ENCODE data around the gene ROMO1.
"Not testable (repeated sequence)": the region's sequence is repeated elsewhere in the genome, so short reads cannot be mapped to it uniquely, and the experiment has no call there.

Gene ROMO1

DNA sequence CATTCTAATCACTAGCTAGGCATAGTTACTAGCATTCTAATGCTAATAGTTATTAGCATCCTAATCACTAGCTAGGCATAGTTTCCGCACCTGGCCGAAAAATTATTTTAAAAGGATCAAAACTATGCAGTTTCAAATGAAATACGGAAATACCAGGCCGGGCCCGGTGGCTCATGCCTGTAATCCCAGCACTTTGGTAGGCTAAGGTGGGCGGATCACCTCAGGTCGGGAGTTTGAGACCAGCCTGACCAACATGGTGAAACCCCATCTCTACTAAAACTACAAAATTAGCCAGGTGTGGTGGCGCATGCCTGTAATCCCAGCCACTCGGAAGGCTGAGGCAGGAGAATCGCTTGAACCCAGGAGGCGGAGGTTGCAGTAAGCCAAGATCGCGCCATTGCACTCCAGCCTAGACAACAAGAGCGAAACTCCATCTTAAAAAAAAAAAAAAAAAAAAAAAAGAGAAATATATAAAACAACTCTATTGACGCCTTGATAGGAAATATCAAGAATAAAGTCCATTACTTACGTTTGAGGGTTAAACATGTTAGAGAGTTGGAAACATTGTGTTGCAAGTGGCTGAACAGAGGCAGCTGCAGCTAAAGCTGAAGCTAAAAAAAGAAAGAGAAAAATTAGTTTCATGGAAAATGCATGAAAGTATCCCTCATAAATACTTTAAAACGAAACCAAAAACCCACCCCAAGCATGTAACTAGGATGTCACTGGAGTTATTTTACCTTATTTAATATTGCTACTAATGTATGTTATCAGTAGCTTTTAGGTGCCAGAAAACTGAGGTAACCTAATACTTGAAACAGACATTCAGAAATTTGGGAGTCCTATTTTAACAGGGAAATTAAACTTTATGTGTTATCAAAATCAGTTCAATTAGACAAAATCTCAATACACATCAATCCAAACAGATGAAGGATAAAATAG, 7.7 kb downstream of the ROMO1 start:
- not testable (repeated sequence) for H3K9me3 Mint-ChIP-seq; ATAC-seq (replicated peaks; ENCODE audit: extremely low read depth, poor library complexity, severe bottlenecking); H3K27me3 Mint-ChIP-seq; H3K27ac Mint-ChIP-seq (ENCODE audit: low read depth); DNase-seq (ENCODE audit: low spot score in 2 of 2); H3K4me3 Mint-ChIP-seq
- Mint-ChIP-seq H3K36me3 (ENCODE audit: insufficient read depth) (peaks cover 86% of the 10 kb centered on the region), H3K4me1 (peaks cover 39% of the 10 kb centered on the region)

- ATAC-seq (replicated peaks; ENCODE audit: extremely low read depth, poor library complexity, severe bottlenecking) (no peak), DNase-seq (ENCODE audit: low spot score in 2 of 2) (no peak)
- Mint-ChIP-seq H3K27ac (ENCODE audit: low read depth) (no peak overlapping the region), H3K4me3 (no peak overlapping the region), H3K9me3 (no peaks in the 10 kb centered on the region), H3K4me1 (peaks cover 42% of the 10 kb centered on the region), H3K27me3 (no peaks in the 10 kb centered on the region), H3K36me3 (ENCODE audit: insufficient read depth) (peaks cover 86% of the 10 kb centered on the region)
These were observed 9.3 kb downstream of the ROMO1 start for GRCh38 chr20:35708502-35708901.

- Mint-ChIP-seq H3K9me3 (no peaks in the 10 kb centered on the region), H3K4me1 (peaks cover 42% of the 10 kb centered on the region), H3K27ac (ENCODE audit: low read depth) (peak overlapping the region; percentile 41), H3K27me3 (no peaks in the 10 kb centered on the region), H3K4me3 (no peak overlapping the region), H3K36me3 (ENCODE audit: insufficient read depth) (peaks cover 86% of the 10 kb centered on the region)
- DNase-seq (ENCODE audit: low spot score in 2 of 2) (no peak), ATAC-seq (replicated peaks; ENCODE audit: extremely low read depth, poor library complexity, severe bottlenecking) (no peak)
These were observed 10.1 kb downstream of the ROMO1 start for GRCh38 chr20:35709259-35709658.

- DNase-seq (ENCODE audit: low spot score in 2 of 2) (no peak), ATAC-seq (replicated peaks; ENCODE audit: extremely low read depth, poor library complexity, severe bottlenecking) (no peak)
- Mint-ChIP-seq H3K4me3 (no peak overlapping the region), H3K27me3 (no peaks in the 10 kb centered on the region), H3K9me3 (no peaks in the 10 kb centered on the region), H3K4me1 (peaks cover 39% of the 10 kb centered on the region), H3K27ac (ENCODE audit: low read depth) (no peak overlapping the region), H3K36me3 (ENCODE audit: insufficient read depth) (peaks cover 85% of the 10 kb centered on the region)
These were observed 10.8 kb downstream of the ROMO1 start for GRCh38 chr20:35710039-35710438.

DNA sequence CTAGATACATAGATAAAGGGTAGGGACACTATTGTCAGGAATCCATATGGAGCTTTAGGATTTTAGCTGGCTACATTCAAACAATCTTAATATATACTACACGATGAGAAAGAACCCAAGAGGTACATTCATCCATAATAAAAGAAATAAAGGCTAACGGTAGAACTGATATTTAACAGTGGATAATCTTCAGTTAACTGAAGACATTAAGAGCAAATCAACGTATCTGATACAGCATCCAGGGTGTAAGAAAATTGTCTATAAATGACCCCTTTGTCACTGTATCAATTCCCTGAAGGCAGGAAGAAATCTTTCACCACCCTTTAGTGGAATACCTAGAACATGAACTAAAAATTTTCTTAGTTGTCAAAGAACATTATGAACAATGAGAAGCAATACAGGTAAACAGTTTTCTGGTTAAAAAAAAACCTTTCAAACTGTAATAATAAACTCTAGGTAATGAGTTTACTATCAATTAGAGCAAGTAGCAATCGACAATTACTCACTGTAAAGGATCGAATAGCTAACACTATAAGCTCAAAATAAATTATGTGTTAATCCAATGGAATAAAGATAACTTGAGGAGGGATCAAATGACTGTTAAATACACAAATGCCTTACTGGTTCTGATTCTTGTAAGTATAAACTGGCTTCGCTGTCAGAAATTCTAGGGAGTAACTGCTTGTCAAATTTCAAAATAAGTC, 11.8 kb downstream of the ROMO1 start:
- H3K4me3 Mint-ChIP-seq = peak overlapping the region; percentile 51
- H3K4me1 Mint-ChIP-seq = peaks cover 46% of the 10 kb centered on the region
- peaks cover 85% of the 10 kb centered on the region for H3K36me3 Mint-ChIP-seq (ENCODE audit: insufficient read depth)
- peak overlapping the region; percentile 57 for H3K27ac Mint-ChIP-seq (ENCODE audit: low read depth)
- no peaks in the 10 kb centered on the region for H3K9me3 Mint-ChIP-seq
- DNase-seq (ENCODE audit: low spot score in 2 of 2) (no peak), ATAC-seq (replicated peaks; ENCODE audit: extremely low read depth, poor library complexity, severe bottlenecking) (no peak)
- H3K27me3 Mint-ChIP-seq = no peaks in the 10 kb centered on the region

GRCh38 chr20:35711588-35712209, 12.5 kb downstream of the ROMO1 start:
- Mint-ChIP-seq H3K9me3 (no peaks in the 10 kb centered on the region), H3K27me3 (no peaks in the 10 kb centered on the region), H3K36me3 (ENCODE audit: insufficient read depth) (peaks cover 84% of the 10 kb centered on the region), H3K4me1 (peaks cover 46% of the 10 kb centered on the region), H3K4me3 (peak overlapping the region; percentile 51), H3K27ac (ENCODE audit: low read depth) (peak overlapping the region; percentile 57)
- ATAC-seq (replicated peaks; ENCODE audit: extremely low read depth, poor library complexity, severe bottlenecking) = no peak
- DNase-seq (ENCODE audit: low spot score in 2 of 2) = no peak

DNA sequence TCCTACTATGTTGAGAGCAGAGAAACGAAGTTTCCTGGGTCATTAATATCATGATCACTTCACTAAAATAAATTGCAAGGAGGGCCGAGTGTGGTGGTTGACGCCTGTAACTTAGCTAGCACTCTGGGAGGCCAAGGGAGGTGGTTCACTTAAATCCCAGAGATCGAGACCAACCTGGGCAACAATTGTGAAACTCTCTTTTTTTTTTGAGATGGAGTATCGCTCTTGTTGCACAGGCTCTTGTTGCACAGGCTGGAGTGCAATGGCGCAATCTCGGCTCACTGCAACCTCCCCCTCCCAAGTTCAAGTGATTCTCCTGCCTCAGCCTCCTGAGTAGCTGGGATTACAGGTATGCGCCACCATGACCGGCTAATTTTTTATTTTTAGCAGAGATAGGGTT, 13.9 kb downstream of the ROMO1 start:
- not testable (repeated sequence) for H3K27me3 Mint-ChIP-seq; ATAC-seq (replicated peaks; ENCODE audit: extremely low read depth, poor library complexity, severe bottlenecking); H3K27ac Mint-ChIP-seq (ENCODE audit: low read depth); H3K4me3 Mint-ChIP-seq; DNase-seq (ENCODE audit: low spot score in 2 of 2); H3K9me3 Mint-ChIP-seq
- Mint-ChIP-seq H3K36me3 (ENCODE audit: insufficient read depth) (peaks cover 93% of the 10 kb centered on the region), H3K4me1 (peaks cover 49% of the 10 kb centered on the region)

- H3K4me3 Mint-ChIP-seq = no peak overlapping the region
- peaks cover 45% of the 10 kb centered on the region for H3K4me1 Mint-ChIP-seq
- peak overlapping the region; percentile 25 for H3K27ac Mint-ChIP-seq (ENCODE audit: low read depth)
- no peak for DNase-seq (ENCODE audit: low spot score in 2 of 2)
- H3K27me3 Mint-ChIP-seq = no peaks in the 10 kb centered on the region
- H3K9me3 Mint-ChIP-seq = no peaks in the 10 kb centered on the region
- peaks cover 94% of the 10 kb centered on the region for H3K36me3 Mint-ChIP-seq (ENCODE audit: insufficient read depth)
- ATAC-seq (replicated peaks; ENCODE audit: extremely low read depth, poor library complexity, severe bottlenecking) = no peak
These were observed 14.9 kb downstream of the ROMO1 start for GRCh38 chr20:35714127-35714526.

- ATAC-seq (replicated peaks; ENCODE audit: extremely low read depth, poor library complexity, severe bottlenecking) (no peak), DNase-seq (ENCODE audit: low spot score in 2 of 2) (no peak)
- no peak overlapping the region for H3K4me3 Mint-ChIP-seq
- H3K36me3 Mint-ChIP-seq (ENCODE audit: insufficient read depth) = peaks cover 96% of the 10 kb centered on the region
- peaks cover 43% of the 10 kb centered on the region for H3K4me1 Mint-ChIP-seq
- H3K9me3 Mint-ChIP-seq = no peaks in the 10 kb centered on the region
- H3K27me3 Mint-ChIP-seq = no peaks in the 10 kb centered on the region
- H3K27ac Mint-ChIP-seq (ENCODE audit: low read depth) = peak overlapping the region; percentile 38
These were observed 16.4 kb downstream of the ROMO1 start for GRCh38 chr20:35715652-35716051.

- Mint-ChIP-seq H3K36me3 (ENCODE audit: insufficient read depth) (peaks cover 96% of the 10 kb centered on the region), H3K27me3 (no peaks in the 10 kb centered on the region), H3K27ac (ENCODE audit: low read depth) (no peak overlapping the region), H3K9me3 (no peaks in the 10 kb centered on the region), H3K4me3 (no peak overlapping the region), H3K4me1 (peaks cover 39% of the 10 kb centered on the region)
- DNase-seq (ENCODE audit: low spot score in 2 of 2) = no peak
- no peak for ATAC-seq (replicated peaks; ENCODE audit: extremely low read depth, poor library complexity, severe bottlenecking)
These were observed 17.1 kb downstream of the ROMO1 start for GRCh38 chr20:35716330-35716729.

GRCh38 chr20:35718321-35718720, 19.1 kb downstream of the ROMO1 start:
- Mint-ChIP-seq H3K4me3 (peak overlapping the region; percentile 9), H3K36me3 (ENCODE audit: insufficient read depth) (peaks cover 96% of the 10 kb centered on the region), H3K4me1 (peaks cover 47% of the 10 kb centered on the region), H3K27ac (ENCODE audit: low read depth) (peak overlapping the region; percentile 91)
- ATAC-seq (replicated peaks; ENCODE audit: extremely low read depth, poor library complexity, severe bottlenecking); DNase-seq (ENCODE audit: low spot score in 2 of 2); H3K9me3 Mint-ChIP-seq; H3K27me3 Mint-ChIP-seq: not testable (repeated sequence)

DNA sequence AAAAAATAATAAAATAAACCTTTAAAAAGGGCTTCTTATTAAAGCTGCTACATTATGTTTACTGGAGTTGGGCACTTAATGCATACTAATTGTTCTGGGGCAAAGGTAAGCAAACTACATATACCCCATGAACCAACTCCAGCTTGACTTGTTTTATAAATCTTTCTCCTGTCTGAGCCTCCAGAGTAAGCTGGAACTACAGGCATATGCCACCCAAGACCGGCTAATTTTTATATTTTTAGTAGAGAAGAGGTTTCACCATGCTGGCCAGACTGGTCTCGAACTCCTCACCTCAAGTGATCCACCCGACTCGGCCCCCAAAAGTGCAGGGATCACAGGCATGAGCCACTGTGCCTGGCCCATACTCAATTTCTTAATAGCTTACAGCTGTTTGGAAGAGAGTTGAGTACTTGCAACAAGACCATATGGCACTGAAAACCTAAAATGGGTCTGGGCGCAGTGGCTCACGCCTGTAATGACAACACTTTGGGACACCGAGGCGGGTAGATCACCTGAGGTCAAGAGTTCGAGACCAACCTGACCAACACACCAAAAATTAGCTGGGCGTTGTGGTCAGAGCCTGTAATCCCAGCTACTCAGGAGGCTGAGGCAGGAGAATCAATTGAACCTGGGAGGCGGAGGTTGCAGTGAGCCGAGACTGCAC, 19.9 kb downstream of the ROMO1 start:
- Mint-ChIP-seq H3K4me1 (peaks cover 46% of the 10 kb centered on the region), H3K36me3 (ENCODE audit: insufficient read depth) (peaks cover 96% of the 10 kb centered on the region), H3K27ac (ENCODE audit: low read depth) (peak overlapping the region; percentile 64), H3K27me3 (no peaks in the 10 kb centered on the region), H3K4me3 (no peak overlapping the region), H3K9me3 (no peaks in the 10 kb centered on the region)
- DNase-seq (ENCODE audit: low spot score in 2 of 2) = no peak
- no peak for ATAC-seq (replicated peaks; ENCODE audit: extremely low read depth, poor library complexity, severe bottlenecking)
